Activated B cell treated with CpG ODN at 0.5 μM for 24 hours (primary cell): Measurements from ENCODE around the gene PSEN1. TPM values are rescaled to one million over a fixed set of nuclear protein-coding genes. Genes with fewer than 3 reads are reported as not detected.

Experiments used
- total RNA-seq: library from RNA; stranded (reverse); gene quantifications from 2 replicates; pipeline ENCODE4 v1.2.3, GENCODE V29; 2022

Gene PSEN1
- total RNA-seq, 1 donor from 2014 or later: 38.6 TPM

Other genes starting within 250 kb of the PSEN1 start
- gene DPF3, start 242.4 kb upstream of the PSEN1 start, total RNA-seq: 3.5 and 4.3 TPM in 2 replicates
- 33.9 and 38.7 TPM in 2 replicates for gene DCAF4, start 210.0 kb upstream of the PSEN1 start, total RNA-seq
- 12.7 and 16.5 TPM in 2 replicates for gene ZFYVE1, start 109.4 kb upstream of the PSEN1 start, total RNA-seq
- gene RBM25, start 78.0 kb upstream of the PSEN1 start, total RNA-seq: 114 and 123 TPM in 2 replicates
- gene PAPLN, start 101.0 kb downstream of the PSEN1 start, total RNA-seq: 0.42 and 0.46 TPM in 2 replicates